Nephron (organoid): ENCODE measurements around the gene VSIG10.
"Not testable (repeated sequence)": the region's sequence is repeated elsewhere in the genome, so short reads cannot be mapped to it uniquely, and the experiment has no call there.

Experiments used
- H3K27ac Mint-ChIP-seq, 3 experiments: 2 replicates each; pipeline ENCODE4 v1.8.0; 2020; ENCODE audit warnings: mixed read lengths in 3 of 3, mild to moderate bottlenecking in 2 of 3, moderate library complexity in 1 of 3
- H3K27me3 Mint-ChIP-seq: 2 replicates; pipeline ENCODE4 v1.8.0; 2021; ENCODE audit warnings: low read depth, mild to moderate bottlenecking, moderate library complexity, mixed read lengths
- H3K36me3 Mint-ChIP-seq: 2 replicates; pipeline ENCODE4 v1.8.0; 2020; ENCODE audit warnings: low read depth, mixed read lengths
- H3K4me1 Mint-ChIP-seq: 2 replicates; pipeline ENCODE4 v1.8.0; 2020; ENCODE audit warnings: mixed read lengths
- H3K4me3 Mint-ChIP-seq, 3 experiments: 2 replicates each; pipeline ENCODE4 v1.8.0; 2020; ENCODE audit warnings: mild to moderate bottlenecking in 3 of 3, mixed read lengths in 3 of 3, moderate library complexity in 2 of 3
- H3K9me3 Mint-ChIP-seq: 2 replicates; pipeline ENCODE4 v1.8.0; 2020; ENCODE audit warnings: mixed read lengths
- TF ChIP-seq, protein P1 (sequence below), 3 experiments: fragments of 200-600 bp; sonication (generic); IDR thresholded peaks; one replicate each; pipeline ENCODE4 v1.5.0; 2021; ENCODE audit warnings: antibody characterized with exemption in 3 of 3; ENCODE audit not compliant: unreplicated experiment in 3 of 3

VSIG10 gene

DNA sequence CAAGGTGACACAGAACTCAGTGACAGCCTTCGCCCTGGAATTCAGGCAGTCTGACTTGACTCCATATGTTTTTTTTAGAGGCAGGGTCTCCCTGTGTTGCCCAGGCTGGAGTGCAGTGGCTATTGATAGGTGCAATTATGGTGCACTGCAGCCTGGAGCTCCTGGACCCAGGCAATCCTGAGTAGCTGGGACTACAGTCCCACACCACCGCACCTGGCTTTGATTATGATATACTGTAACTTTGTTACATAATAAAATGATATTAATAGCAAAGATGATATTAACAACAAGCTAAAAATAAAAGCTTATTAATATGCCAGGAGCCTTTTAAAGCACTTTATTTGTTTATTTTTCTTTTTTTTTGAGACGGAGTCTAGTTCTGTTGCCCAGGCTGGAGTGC lies 9.8 kb downstream of the VSIG10 start:
- H3K27ac Mint-ChIP-seq = no peak overlapping the region
- no peaks in the 10 kb centered on the region for H3K4me1 Mint-ChIP-seq
- peaks cover 3% of the 10 kb centered on the region for H3K27me3 Mint-ChIP-seq
- TF ChIP-seq, protein P1, sequence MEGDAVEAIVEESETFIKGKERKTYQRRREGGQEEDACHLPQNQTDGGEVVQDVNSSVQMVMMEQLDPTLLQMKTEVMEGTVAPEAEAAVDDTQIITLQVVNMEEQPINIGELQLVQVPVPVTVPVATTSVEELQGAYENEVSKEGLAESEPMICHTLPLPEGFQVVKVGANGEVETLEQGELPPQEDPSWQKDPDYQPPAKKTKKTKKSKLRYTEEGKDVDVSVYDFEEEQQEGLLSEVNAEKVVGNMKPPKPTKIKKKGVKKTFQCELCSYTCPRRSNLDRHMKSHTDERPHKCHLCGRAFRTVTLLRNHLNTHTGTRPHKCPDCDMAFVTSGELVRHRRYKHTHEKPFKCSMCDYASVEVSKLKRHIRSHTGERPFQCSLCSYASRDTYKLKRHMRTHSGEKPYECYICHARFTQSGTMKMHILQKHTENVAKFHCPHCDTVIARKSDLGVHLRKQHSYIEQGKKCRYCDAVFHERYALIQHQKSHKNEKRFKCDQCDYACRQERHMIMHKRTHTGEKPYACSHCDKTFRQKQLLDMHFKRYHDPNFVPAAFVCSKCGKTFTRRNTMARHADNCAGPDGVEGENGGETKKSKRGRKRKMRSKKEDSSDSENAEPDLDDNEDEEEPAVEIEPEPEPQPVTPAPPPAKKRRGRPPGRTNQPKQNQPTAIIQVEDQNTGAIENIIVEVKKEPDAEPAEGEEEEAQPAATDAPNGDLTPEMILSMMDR (IDR thresholded peaks at IDR 0.05; ENCODE audit: unreplicated experiment in 3 of 3) = no peak
- H3K4me3 Mint-ChIP-seq = no peak overlapping the region
- H3K9me3 Mint-ChIP-seq = no peaks in the 10 kb centered on the region
- no peaks in the 10 kb centered on the region for H3K36me3 Mint-ChIP-seq

DNA sequence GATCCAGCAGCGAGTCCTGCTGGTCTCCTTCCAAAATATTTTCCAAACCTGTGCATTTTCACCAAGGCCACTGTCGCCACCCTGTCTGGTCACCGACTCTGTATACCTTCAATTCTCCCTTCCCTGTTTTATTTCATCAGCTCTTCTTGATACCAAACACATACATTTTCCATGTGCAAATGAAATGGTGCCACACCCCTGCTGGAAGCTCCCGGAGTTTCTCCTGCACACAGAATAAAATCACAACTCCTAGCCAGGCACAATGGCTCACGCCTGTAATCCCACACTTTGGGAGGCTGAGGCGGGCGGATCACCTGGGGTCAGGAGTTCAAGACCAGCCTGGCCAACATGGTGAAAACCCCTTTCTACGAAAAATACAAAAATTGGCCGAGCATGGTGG lies 14.0 kb downstream of the VSIG10 start:
- Mint-ChIP-seq H3K36me3 (no peaks in the 10 kb centered on the region), H3K9me3 (no peaks in the 10 kb centered on the region), H3K27ac (no peak overlapping the region), H3K27me3 (no peaks in the 10 kb centered on the region), H3K4me1 (no peaks in the 10 kb centered on the region), H3K4me3 (no peak overlapping the region)
- TF ChIP-seq, protein P1 (IDR thresholded peaks at IDR 0.05; ENCODE audit: unreplicated experiment in 3 of 3) = no peak

DNA sequence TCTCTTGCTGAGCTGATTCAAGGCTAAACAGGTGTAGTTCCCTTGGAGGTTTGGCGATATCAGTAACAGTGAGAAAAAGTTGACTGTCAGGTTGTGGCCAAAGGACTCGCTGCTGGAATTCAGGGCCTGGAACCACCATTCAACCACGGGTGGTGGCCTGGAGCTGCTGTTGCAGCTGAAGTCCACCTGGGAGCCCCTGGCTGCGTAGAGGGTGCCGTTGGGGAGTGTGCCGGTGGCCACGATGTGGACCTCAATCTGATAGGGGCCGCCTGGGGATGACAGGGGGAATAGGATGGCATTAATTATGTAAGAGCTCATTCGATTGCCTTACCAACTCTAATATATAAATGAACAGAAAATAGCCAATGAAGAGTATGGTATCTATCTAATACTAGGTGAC lies 21.6 kb downstream of the VSIG10 start:
- Mint-ChIP-seq H3K27ac (no peak overlapping the region), H3K36me3 (peaks cover 23% of the 10 kb centered on the region), H3K9me3 (no peaks in the 10 kb centered on the region), H3K4me3 (no peak overlapping the region), H3K27me3 (no peaks in the 10 kb centered on the region), H3K4me1 (no peaks in the 10 kb centered on the region)
- TF ChIP-seq, protein P1 (IDR thresholded peaks at IDR 0.05; ENCODE audit: unreplicated experiment in 3 of 3) = no peak

DNA sequence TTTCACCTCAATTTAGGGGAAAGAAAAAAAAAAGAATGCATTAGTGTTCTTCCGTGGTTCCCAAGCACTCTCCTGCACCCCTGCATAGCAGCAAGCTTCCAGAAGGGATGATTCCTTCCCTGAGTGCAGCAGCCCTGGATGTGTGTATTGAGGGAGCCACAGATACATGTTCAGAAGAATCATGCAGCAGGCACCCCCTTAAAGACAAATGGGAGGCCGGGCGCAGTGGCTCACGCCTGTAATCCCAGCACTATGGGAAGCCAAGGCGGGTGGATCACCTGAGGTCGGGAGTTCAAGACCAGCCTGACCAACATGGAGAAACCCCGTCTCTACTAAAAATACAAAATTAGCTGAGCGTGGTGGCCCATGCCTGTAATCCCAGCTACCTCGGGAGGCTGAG lies 22.3 kb downstream of the VSIG10 start:
- H3K27ac Mint-ChIP-seq, H3K4me1 Mint-ChIP-seq, H3K9me3 Mint-ChIP-seq, H3K27me3 Mint-ChIP-seq, H3K4me3 Mint-ChIP-seq: not testable (repeated sequence)
- peaks cover 23% of the 10 kb centered on the region for H3K36me3 Mint-ChIP-seq

DNA sequence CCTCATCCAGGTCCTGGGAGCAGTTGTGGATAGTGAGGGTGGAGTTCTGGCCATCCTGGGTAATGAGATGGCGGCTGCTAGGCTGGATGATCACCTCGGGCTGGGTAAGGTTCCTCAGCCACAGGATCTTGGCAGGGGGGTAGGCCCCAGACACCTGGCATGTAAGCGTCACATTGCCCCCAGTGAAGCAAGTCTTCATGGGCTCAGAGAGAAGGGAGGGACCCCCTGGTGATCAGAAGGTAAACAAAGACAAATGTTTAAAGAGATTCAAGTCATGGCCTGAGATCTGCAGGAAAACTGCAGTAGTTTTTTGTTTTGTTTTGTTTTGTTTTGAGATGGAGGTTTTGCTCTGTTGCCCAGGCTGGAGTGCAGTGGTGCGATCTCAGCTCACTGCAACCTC lies 30.0 kb downstream of the VSIG10 start:
- TF ChIP-seq, protein P1 (IDR thresholded peaks at IDR 0.05; ENCODE audit: unreplicated experiment in 3 of 3) = no peak
- H3K9me3 Mint-ChIP-seq = no peaks in the 10 kb centered on the region
- peaks cover 3% of the 10 kb centered on the region for H3K27me3 Mint-ChIP-seq
- H3K36me3 Mint-ChIP-seq = peaks cover 19% of the 10 kb centered on the region
- H3K4me1 Mint-ChIP-seq = no peaks in the 10 kb centered on the region
- no peak overlapping the region for H3K27ac Mint-ChIP-seq
- no peak overlapping the region for H3K4me3 Mint-ChIP-seq

DNA sequence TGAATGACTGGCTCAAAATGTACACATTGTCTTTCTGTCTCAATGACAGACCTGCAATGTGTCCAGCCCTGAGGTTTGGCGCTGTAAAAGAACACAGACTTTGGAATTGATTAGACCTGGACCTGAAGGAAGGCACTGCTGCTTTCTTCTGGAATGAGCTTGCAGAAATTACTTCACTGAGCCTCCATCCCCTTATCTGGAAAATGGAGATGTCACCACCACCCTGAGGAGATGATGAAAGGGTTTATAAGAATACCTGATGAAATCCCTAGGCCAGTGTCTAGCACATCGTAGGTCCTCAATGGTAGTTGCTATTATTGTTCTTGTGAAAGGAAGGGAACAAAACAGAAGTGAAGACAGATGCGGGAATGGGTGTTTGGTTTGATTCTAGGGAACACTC lies 33.2 kb downstream of the VSIG10 start:
- Mint-ChIP-seq H3K4me1 (no peaks in the 10 kb centered on the region), H3K4me3 (no peak overlapping the region), H3K36me3 (peaks cover 14% of the 10 kb centered on the region), H3K27me3 (peaks cover 7% of the 10 kb centered on the region), H3K9me3 (no peaks in the 10 kb centered on the region), H3K27ac (no peak overlapping the region)
- TF ChIP-seq, protein P1 (IDR thresholded peaks at IDR 0.05; ENCODE audit: unreplicated experiment in 3 of 3) = no peak
